Subcutaneous adipose tissue (tissue), 4 donors: ENCODE results near the gene USP7. TPM values are rescaled to one million over a fixed set of nuclear protein-coding genes. Genes with fewer than 3 reads are reported as not detected.

Source experiments
- CTCF ChIP-seq: fragments of 450-650 bp; IDR thresholded peaks from one replicate; pipeline ENCODE4 v1.5.1; 2016; ENCODE audit warnings: low read depth, mild to moderate bottlenecking, control low read depth, antibody characterized with exemption, moderate library complexity
- total RNA-seq, 4 donors: library from RNA; depleted of rRNA; stranded (reverse); fragments of >200 nt; gene quantifications; one replicate each; pipeline ENCODE4 v1.1.0, GENCODE V29; 2016

The USP7 gene
- total RNA-seq, 4 donors from 2014 or later: 75.7 to 158 (median 85.1) TPM

GRCh38 chr16:8890549-8890921 lies 73.2 kb downstream of the USP7 start:
- no peak for TF ChIP-seq CTCF

GRCh38 chr16:8889893-8890548 lies 73.7 kb downstream of the USP7 start:
- no peak for TF ChIP-seq CTCF

- no peak for TF ChIP-seq CTCF
Observed at GRCh38 chr16:8888951-8889892, 74.5 kb downstream of the USP7 start.

GRCh38 chr16:8887952-8888560 lies 75.7 kb downstream of the USP7 start:
- TF ChIP-seq CTCF: no peak

GRCh38 chr16:8887431-8887765 lies 76.3 kb downstream of the USP7 start:
- TF ChIP-seq CTCF: no peak

GRCh38 chr16:8886593-8887430 lies 76.9 kb downstream of the USP7 start:
- TF ChIP-seq CTCF: no peak
